Stimulated activated CD4-positive, alpha-beta T cell treated with anti-CD3 and anti-CD28 coated beads, TNF-alpha, amount 100 ng/mL, for 4 hours (primary cell): Measurements from ENCODE around the gene MYBPC2.

ENCODE experiments used
- DNase-seq, 3 experiments: peaks; one replicate each; pipeline ENCODE4 v3.0.0-alpha.2; 2020; ENCODE audit warnings: low read depth in 3 of 3

MYBPC2 gene

DNA sequence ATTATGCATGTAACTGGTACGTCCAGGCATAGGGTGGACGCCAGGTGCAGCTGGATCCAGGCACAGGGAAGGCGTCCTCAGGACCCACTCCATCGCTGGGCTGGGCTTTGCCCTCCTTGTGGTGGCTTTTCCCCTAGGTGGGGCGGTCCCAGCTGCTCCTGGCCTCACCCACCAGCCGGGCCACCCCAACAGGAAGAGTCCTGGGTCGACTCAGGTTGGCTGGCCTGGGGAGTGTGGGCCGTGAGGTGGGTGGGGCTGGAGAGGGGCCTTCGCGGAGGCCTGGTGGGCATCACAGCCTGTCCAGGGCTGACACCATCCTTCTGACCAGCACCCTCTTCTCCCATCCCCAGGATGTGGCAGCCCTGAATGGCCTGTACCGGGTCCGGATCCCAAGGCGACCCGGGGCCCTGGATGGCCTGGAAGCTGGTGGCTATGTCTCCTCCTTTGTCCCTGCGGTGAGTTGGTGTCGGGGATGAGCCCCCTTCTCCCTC lies 47.1 kb downstream of the MYBPC2 start:
- no peak for DNase-seq

DNA sequence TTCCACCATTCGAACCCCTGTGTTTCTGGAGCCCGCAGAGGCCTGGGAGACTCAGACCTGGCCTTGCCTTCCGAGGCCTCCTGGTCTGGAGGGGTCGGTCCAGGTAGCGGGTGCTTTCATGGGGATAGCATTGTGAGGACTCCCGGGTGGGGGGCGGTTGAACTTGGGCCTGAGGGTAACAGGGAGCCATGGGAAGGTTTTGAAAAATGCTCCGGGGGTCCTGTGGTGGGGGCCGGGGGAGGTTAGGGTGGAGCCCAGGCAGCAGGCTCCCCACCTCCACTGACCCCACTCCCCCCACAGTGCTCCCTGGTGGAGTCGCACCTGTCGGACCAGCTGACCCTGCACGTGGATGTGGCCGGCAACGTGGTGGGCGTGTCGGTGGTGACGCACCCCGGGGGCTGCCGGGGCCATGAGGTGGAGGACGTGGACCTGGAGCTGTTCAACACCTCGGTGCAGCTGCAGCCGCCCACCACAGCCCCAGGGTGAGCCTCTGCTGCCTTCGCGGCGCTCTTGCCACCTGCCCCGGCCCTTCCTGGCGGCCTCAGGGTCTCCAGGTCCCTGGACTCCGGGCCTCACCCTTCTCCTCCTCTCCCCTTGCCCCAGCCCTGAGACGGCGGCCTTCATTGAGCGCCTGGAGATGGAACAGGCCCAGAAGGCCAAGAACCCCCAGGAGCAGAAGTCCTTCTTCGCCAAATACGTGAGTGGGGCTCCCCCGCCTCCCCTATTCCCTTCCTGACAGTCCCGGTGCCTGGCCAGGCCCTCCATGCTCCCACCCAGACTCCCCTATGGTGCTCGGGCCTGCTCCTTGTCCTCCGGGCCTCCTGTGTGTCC lies 47.8 kb downstream of the MYBPC2 start:
- no peak for DNase-seq

- no peak for DNase-seq
Observed at GRCh38 chr19:50481351-50482149, 48.9 kb downstream of the MYBPC2 start.

DNA sequence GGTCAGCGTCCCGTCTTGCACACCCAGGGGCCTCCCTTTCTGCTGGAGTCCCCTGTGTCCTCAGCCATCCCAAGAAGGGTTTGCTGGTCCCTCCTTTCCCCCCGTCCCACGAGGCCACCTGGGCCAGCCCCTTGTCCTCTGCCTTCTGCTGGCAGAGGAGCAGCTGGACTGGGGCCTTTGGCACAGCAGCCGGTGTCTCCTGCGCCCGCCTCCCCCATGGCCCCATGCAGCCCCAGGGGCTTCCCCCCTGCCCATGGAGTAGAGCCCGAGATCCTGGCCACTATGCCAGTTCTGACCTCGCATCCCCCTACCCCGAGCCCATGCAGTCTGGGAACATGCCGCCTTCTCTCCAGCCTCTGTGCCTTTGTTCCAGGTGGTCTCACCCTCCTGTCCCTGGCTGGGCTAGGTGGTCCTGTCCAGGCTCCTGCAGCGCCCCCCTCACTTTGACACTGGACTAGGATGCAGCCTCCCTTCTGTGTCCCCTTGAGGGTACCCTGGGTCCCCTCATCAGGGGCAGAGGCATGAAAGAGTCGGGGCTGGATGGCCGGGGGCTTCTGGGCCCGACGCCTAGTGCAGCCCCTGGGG lies 49.7 kb downstream of the MYBPC2 start:
- no peak for DNase-seq

- no peak for DNase-seq
Observed at GRCh38 chr19:50482916-50483315, 50.2 kb downstream of the MYBPC2 start.

- DNase-seq = no peak
Observed at GRCh38 chr19:50485284-50485955, 52.7 kb downstream of the MYBPC2 start.

- no peak for DNase-seq
Observed at GRCh38 chr19:50486823-50487515, 54.3 kb downstream of the MYBPC2 start.

DNA sequence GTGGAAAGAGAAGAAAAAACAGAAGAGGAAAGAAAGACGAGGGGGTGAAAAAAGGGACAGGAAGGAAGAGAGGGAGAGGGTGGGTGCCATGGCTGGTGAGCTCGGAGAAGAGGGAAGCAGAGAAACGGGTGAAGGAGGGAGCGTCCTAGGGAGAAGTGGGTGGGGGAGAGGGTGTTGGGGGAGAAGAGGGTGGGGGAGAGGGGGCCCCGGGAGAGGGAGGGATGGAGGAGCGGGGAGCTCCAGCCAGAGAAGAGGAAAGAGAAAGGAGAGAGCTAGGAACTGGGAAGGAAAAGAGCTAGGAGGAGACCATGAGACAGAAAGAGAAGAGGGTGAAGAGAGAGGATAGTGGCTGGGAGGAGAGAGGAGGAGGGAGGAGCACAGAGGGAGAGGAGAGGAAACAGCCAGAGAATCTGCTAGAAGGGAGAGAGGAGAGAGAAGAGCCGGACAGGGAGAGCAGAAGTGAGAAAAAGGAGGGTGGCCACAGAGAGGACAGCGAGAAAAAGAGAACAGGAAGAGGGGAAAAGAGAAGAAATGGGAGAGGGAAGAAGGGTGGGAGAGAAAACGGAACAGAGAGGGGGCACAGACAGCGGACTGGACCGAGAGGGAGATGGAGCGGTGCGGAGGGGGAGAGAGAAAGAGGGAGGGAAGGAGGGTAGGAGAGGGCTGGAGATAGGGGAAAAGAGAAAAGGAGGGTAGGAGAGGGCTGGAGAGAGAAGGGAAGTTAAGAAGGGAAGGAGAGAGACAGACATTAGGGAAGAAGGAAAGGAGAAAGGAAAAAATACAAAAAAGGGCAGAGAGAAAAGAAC lies 55.9 kb downstream of the MYBPC2 start:
- DNase-seq = no peak

- no peak for DNase-seq
Observed at GRCh38 chr19:50489461-50490011, 56.8 kb downstream of the MYBPC2 start.

DNA sequence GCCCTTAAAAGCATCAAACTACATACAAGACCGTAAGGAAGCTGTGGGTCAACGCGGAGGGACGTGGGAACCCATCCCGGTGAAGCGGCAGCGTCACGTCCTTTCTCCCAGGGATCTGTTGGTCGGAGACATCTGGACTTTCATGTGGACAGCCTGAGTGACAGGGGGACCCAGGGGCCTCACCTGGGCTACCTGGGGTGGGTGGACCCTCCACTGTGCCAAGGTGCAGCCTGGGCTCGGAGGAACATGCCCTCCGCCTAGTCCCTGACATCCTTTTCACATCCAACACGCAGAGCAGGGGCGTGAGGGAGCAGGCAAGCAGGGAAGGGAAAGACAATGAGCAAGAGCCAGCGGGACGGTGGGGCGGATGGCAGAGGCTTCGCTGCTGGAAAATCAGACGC lies 57.7 kb downstream of the MYBPC2 start:
- DNase-seq = no peak

GRCh38 chr19:50490991-50491472 lies 58.3 kb downstream of the MYBPC2 start:
- no peak for DNase-seq

GRCh38 chr19:50492303-50493052 lies 59.8 kb downstream of the MYBPC2 start:
- no peak for DNase-seq

- DNase-seq = no peak
Observed at GRCh38 chr19:50493171-50493570, 60.5 kb downstream of the MYBPC2 start.

GRCh38 chr19:50494186-50495019 lies 61.7 kb downstream of the MYBPC2 start:
- no peak for DNase-seq

GRCh38 chr19:50495020-50495531 lies 62.4 kb downstream of the MYBPC2 start:
- DNase-seq = no peak

GRCh38 chr19:50496189-50497021 lies 63.7 kb downstream of the MYBPC2 start:
- no peak for DNase-seq

DNA sequence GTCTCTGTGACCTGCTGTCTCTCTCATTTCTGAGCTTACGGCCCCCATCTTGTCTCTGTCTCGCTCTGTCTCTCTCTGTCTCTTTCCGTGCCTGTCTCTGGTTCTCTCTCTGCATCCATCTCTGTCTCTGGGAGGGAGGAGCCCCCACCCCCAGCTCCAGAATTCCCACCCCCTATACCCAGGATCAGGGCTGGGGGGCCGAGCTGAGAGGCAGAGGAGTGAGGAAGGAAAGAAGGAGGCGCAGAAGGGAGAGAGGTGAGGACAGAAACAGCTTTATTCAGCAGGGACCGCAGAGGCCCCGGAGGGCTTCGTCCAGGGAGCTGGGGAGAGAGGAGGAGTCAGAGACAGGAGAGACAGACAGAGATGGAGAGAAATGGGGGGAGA lies 64.3 kb downstream of the MYBPC2 start:
- DNase-seq = no peak
